HG02973 (cell line): ENCODE data around the gene FAM222B.
"Not testable (repeated sequence)": the region's sequence is repeated elsewhere in the genome, so short reads cannot be mapped to it uniquely, and the experiment has no call there.

Source experiments
- ATAC-seq: cut with Tn5 transposase; IDR thresholded peaks from one replicate; pipeline ENCODE4 v1.9.1; 2021; ENCODE audit warnings: moderate library complexity; ENCODE audit not compliant: unreplicated experiment

The FAM222B gene

GRCh38 chr17:28842282-28843012 is at the start of gene FAM222B:
FAM222B (minus strand) TSS chr17:28842790; CDS start chr17:28766667, 76,123 bp downstream.
- peak; percentile 73 for ATAC-seq

- no peak for ATAC-seq
Measured at GRCh38 chr17:28892024-28892423, 49.4 kb upstream of the FAM222B start.

- ATAC-seq = no peak
Measured at GRCh38 chr17:28891201-28891600, 48.6 kb upstream of the FAM222B start.

- ATAC-seq = no peak
Measured at GRCh38 chr17:28889996-28890395, 47.4 kb upstream of the FAM222B start.

GRCh38 chr17:28888832-28889231 is 46.2 kb upstream of the FAM222B start:
- no peak for ATAC-seq

GRCh38 chr17:28887871-28888471 is 45.4 kb upstream of the FAM222B start:
- no peak for ATAC-seq

GRCh38 chr17:28885951-28886350 is 43.4 kb upstream of the FAM222B start:
- ATAC-seq = no peak

GRCh38 chr17:28885363-28885762 is 42.8 kb upstream of the FAM222B start:
- ATAC-seq = no peak

- ATAC-seq = no peak
Measured at GRCh38 chr17:28883967-28884702, 41.5 kb upstream of the FAM222B start.

- ATAC-seq = no peak
Measured at GRCh38 chr17:28882154-28882895, 39.7 kb upstream of the FAM222B start.

GRCh38 chr17:28881533-28882056 is 39.0 kb upstream of the FAM222B start:
- no peak for ATAC-seq

- no peak for ATAC-seq
Measured at GRCh38 chr17:28880572-28880945, 38.0 kb upstream of the FAM222B start.

- no peak for ATAC-seq
Measured at GRCh38 chr17:28879886-28880571, 37.4 kb upstream of the FAM222B start.

- ATAC-seq = no peak
Measured at GRCh38 chr17:28878981-28879380, 36.4 kb upstream of the FAM222B start.

- no peak for ATAC-seq
Measured at GRCh38 chr17:28878158-28878910, 35.7 kb upstream of the FAM222B start.

- ATAC-seq = not testable (repeated sequence)
Measured at GRCh38 chr17:28877150-28877711, 34.6 kb upstream of the FAM222B start.

GRCh38 chr17:28875848-28876550 is 33.4 kb upstream of the FAM222B start:
- ATAC-seq = no peak

GRCh38 chr17:28874750-28875149 is 32.2 kb upstream of the FAM222B start:
- no peak for ATAC-seq

- ATAC-seq = no peak
Measured at GRCh38 chr17:28873839-28874238, 31.2 kb upstream of the FAM222B start.
